Measurements from ENCODE around the gene NUF2. TPM values are rescaled to one million over a fixed set of nuclear protein-coding genes. Genes with fewer than 3 reads are reported as not detected.

Gene NUF2
- total and polyA plus RNA-seq, 2 of the 8 experiments (the other 6 are each of a cell fraction or from before 2014, with no cell fraction given), result 12.1 to 28.3 TPM

GRCh38 chr1:163379801-163380200 lies 58.0 kb downstream of the NUF2 start:
- POLR2A ChIA-PET (ENCODE audit: partially characterized antibody), result no interaction called here
- no peak overlapping the region for H4K91ac ChIP-seq (replicated peaks; ENCODE audit: insufficient read length, low read length)
- no peaks in the 10 kb centered on the region for H3K23me2 ChIP-seq (ENCODE audit: low read depth, low read length)
- no peak for TF ChIP-seq HDAC2 (IDR thresholded peaks at IDR 0.05; ENCODE audit: borderline replicate concordance in 1 of 2, low read depth in 2 of 2, low read length in 2 of 2)
- no peak for TF ChIP-seq ASH2L (IDR thresholded peaks at IDR 0.05; ENCODE audit: low read length)
- no peak for TF ChIP-seq RBBP5 (IDR thresholded peaks at IDR 0.05; ENCODE audit: borderline replicate concordance, low read depth, low read length)
- TF ChIP-seq POLR2AphosphoS5 (IDR thresholded peaks at IDR 0.05; ENCODE audit: low read depth, low read length), result no peak
- no peak for TF ChIP-seq NANOG (IDR thresholded peaks at IDR 0.05; ENCODE audit: insufficient read depth, low read depth, low read length, poor library complexity, severe bottlenecking)
- no peak for TF ChIP-seq RNF2 (IDR thresholded peaks at IDR 0.05; ENCODE audit: borderline replicate concordance, low read depth, low read length, missing control alignments, poor library complexity, severe bottlenecking)
- no peak for TF ChIP-seq CHD2 (IDR thresholded peaks at IDR 0.05; ENCODE audit: low read length)
- no peak for TF ChIP-seq TAF1 (IDR thresholded peaks at IDR 0.05; ENCODE audit: low read depth, low read length)
- TF ChIP-seq SP1 (IDR thresholded peaks at IDR 0.05; ENCODE audit: low read depth, low read length), result no peak
- TF ChIP-seq MAFK (IDR thresholded peaks at IDR 0.05; ENCODE audit: low read depth, low read length), result no peak
- TF ChIP-seq, protein P1, sequence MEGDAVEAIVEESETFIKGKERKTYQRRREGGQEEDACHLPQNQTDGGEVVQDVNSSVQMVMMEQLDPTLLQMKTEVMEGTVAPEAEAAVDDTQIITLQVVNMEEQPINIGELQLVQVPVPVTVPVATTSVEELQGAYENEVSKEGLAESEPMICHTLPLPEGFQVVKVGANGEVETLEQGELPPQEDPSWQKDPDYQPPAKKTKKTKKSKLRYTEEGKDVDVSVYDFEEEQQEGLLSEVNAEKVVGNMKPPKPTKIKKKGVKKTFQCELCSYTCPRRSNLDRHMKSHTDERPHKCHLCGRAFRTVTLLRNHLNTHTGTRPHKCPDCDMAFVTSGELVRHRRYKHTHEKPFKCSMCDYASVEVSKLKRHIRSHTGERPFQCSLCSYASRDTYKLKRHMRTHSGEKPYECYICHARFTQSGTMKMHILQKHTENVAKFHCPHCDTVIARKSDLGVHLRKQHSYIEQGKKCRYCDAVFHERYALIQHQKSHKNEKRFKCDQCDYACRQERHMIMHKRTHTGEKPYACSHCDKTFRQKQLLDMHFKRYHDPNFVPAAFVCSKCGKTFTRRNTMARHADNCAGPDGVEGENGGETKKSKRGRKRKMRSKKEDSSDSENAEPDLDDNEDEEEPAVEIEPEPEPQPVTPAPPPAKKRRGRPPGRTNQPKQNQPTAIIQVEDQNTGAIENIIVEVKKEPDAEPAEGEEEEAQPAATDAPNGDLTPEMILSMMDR (IDR thresholded peaks at IDR 0.05; ENCODE audit: control extremely low read depth in 1 of 3, insufficient read depth in 1 of 3, low read depth in 1 of 3, low read length in 3 of 3), result no peak
- no peak for TF ChIP-seq SRF (IDR thresholded peaks at IDR 0.05; ENCODE audit: low read depth, low read length)

More at GRCh38 chr1:163379801-163380200, 58.0 kb downstream of the NUF2 start:
- H3K36me3 ChIP-seq (ENCODE audit: control insufficient read depth in 2 of 4, insufficient read depth in 4 of 4, low read length in 3 of 4), result no peaks in the 10 kb centered on the region
- 94% methylated on average over 4 of the region's 4 CpGs; no CpG with 5 or more reads in 1 of the 2 experiments for whole genome bisulfite sequencing, 2 experiments (ENCODE audit: extremely low coverage in 1 of 2, insufficient coverage in 1 of 2, insufficient read length in 1 of 2, insufficient replicate concordance in 2 of 2, low coverage in 1 of 2, low lambda C conversion rate in 2 of 2, missing lambda C conversion rate in 1 of 2)
- FAIRE-seq (no peak), DNase-seq (ENCODE audit: low read depth in 1 of 2, low spot score in 2 of 2) (no peak)
- H3K14ac ChIP-seq (ENCODE audit: insufficient read length), result no peak overlapping the region
- no peak overlapping the region for H2BK15ac ChIP-seq (ENCODE audit: low read length)
- H3K4me1 ChIP-seq (replicated peaks in 1 of 4; ENCODE audit: control insufficient read depth in 3 of 4, insufficient read depth in 4 of 4, low read length in 3 of 4), result no peaks in the 10 kb centered on the region
- no peak overlapping the region for H3K23ac ChIP-seq (ENCODE audit: insufficient read length)
- no peaks in the 10 kb centered on the region for H3K27me3 ChIP-seq (replicated peaks in 1 of 4; ENCODE audit: control insufficient read depth in 3 of 4, extremely low read depth in 1 of 4, insufficient read depth in 3 of 4, low read length in 3 of 4)
- no peaks in the 10 kb centered on the region for H3K9me3 ChIP-seq (ENCODE audit: insufficient read depth in 2 of 2, low read depth in 1 of 2, low read length in 1 of 2)
- CTCF ChIA-PET (ENCODE audit: partially characterized antibody), result interaction anchor here (1.0 to 1.2 kb wide), 2 partner anchors 8 to 12 kb away, joined by 3 read pairs; no protein-coding TSS in a partner anchor
- no peak overlapping the region for H4K8ac ChIP-seq (ENCODE audit: extremely low read depth, insufficient read depth, low read length)
- no peak overlapping the region for H3K9ac ChIP-seq (replicated peaks in 1 of 4; ENCODE audit: extremely low read depth in 1 of 4, low read depth in 3 of 4, low read length in 3 of 4)
- H2AFZ ChIP-seq (ENCODE audit: low read length), result no peak overlapping the region
- H2AK5ac ChIP-seq (ENCODE audit: low read depth, low read length), result no peak overlapping the region
- no peaks in the 10 kb centered on the region for H3K79me2 ChIP-seq (ENCODE audit: control insufficient read depth in 1 of 2, insufficient read depth in 2 of 2, low read length in 2 of 2)
- H3K18ac ChIP-seq (ENCODE audit: extremely low read depth, low read length), result no peak overlapping the region
- no peaks in the 10 kb centered on the region for H4K20me1 ChIP-seq (replicated peaks in 1 of 2; ENCODE audit: control insufficient read depth in 1 of 2, insufficient read depth in 2 of 2, low read length in 2 of 2)
- H3K4ac ChIP-seq (replicated peaks; ENCODE audit: insufficient read length, low read depth, low read length), result no peak overlapping the region
- H2BK20ac ChIP-seq (ENCODE audit: low read length), result no peak overlapping the region
- H3K56ac ChIP-seq (replicated peaks; ENCODE audit: insufficient read length, low read depth, low read length), result no peak overlapping the region
- H2BK5ac ChIP-seq (ENCODE audit: low read depth, low read length), result no peak overlapping the region
- H3K4me3 ChIP-seq (ENCODE audit: extremely low read depth in 1 of 4, insufficient read depth in 2 of 4, low read depth in 3 of 4, low read length in 4 of 4), result no peak overlapping the region
- H3K79me1 ChIP-seq (ENCODE audit: low read depth, low read length), result no peaks in the 10 kb centered on the region
- H4K5ac ChIP-seq (ENCODE audit: insufficient read length, low read depth, low read length), result no peak overlapping the region
- H2BK120ac ChIP-seq (replicated peaks; ENCODE audit: low read depth, low read length), result no peak overlapping the region
- no peak overlapping the region for H3K4me2 ChIP-seq (ENCODE audit: insufficient read depth in 1 of 2, low read depth in 2 of 2, low read length in 2 of 2)
- no peak overlapping the region for H3K27ac ChIP-seq (ENCODE audit: low read depth, low read length)
- no peak overlapping the region for H2BK12ac ChIP-seq (ENCODE audit: low read depth, low read length)

Measured in H1 (cell line).